ENCODE data around the gene SEZ6.

Gene SEZ6

GRCh38 chr17:28920201-28920600 lies 85.6 kb downstream of the SEZ6 start:
- Histone ChIP-seq H3K4ac (ENCODE audit: low read length) (no peak overlapping the region), H3K4me2 (ENCODE audit: insufficient read depth, low read length, poor library complexity, severe bottlenecking) (no peak overlapping the region), H3K27ac (replicated peaks; ENCODE audit: low read length) (no peak overlapping the region), H2BK12ac (ENCODE audit: low read length) (no peak overlapping the region), H2BK5ac (ENCODE audit: low read length) (no peak overlapping the region), H2BK15ac (ENCODE audit: low read length) (no peak overlapping the region), H3K4me3 (ENCODE audit: low read length in 2 of 2) (no peak overlapping the region), H3K27me3 (ENCODE audit: control insufficient read depth in 3 of 3, insufficient read depth in 3 of 3, low read depth in 1 of 3, low read length in 3 of 3) (no peaks in the 10 kb centered on the region), H4K91ac (ENCODE audit: low read depth, low read length, poor library complexity) (no peak overlapping the region), H2AFZ (ENCODE audit: low read length) (no peak overlapping the region), H2AK5ac (ENCODE audit: low read depth, low read length) (no peak overlapping the region), H3K18ac (ENCODE audit: low read length) (no peak overlapping the region), H3K9ac (ENCODE audit: low read depth, low read length, poor library complexity) (no peak overlapping the region), H3K23ac (ENCODE audit: low read depth, low read length, poor library complexity) (no peak overlapping the region), H3K4me1 (ENCODE audit: control insufficient read depth in 2 of 2, insufficient read depth in 1 of 2, low read depth in 1 of 2, low read length in 2 of 2) (no peaks in the 10 kb centered on the region), H4K8ac (ENCODE audit: low read depth, low read length) (no peak overlapping the region), H2BK120ac (ENCODE audit: low read depth, low read length) (no peak overlapping the region), H3K79me1 (ENCODE audit: low read depth, low read length) (no peaks in the 10 kb centered on the region), H3K14ac (ENCODE audit: low read length) (no peak overlapping the region), H3K36me3 (replicated peaks in 1 of 2; ENCODE audit: control insufficient read depth in 2 of 2, insufficient read depth in 2 of 2, low read length in 2 of 2) (peaks cover 47 to 97% of the 10 kb centered on the region in 2 donors), H3K9me3 (replicated peaks in 1 of 2; ENCODE audit: control insufficient read depth in 2 of 2, insufficient read depth in 1 of 2, low read depth in 1 of 2, low read length in 2 of 2) (no peaks in the 10 kb centered on the region)
- DNase-seq (ENCODE audit: low spot score) = no peak

GRCh38 chr17:28918295-28918694 lies 87.5 kb downstream of the SEZ6 start:
- Histone ChIP-seq H2BK120ac (ENCODE audit: low read depth, low read length) (no peak overlapping the region), H3K14ac (ENCODE audit: low read length) (no peak overlapping the region), H3K23ac (ENCODE audit: low read depth, low read length, poor library complexity) (no peak overlapping the region), H3K27me3 (ENCODE audit: control insufficient read depth in 3 of 3, insufficient read depth in 3 of 3, low read depth in 1 of 3, low read length in 3 of 3) (no peaks in the 10 kb centered on the region), H2AK5ac (ENCODE audit: low read depth, low read length) (no peak overlapping the region), H3K4ac (ENCODE audit: low read length) (no peak overlapping the region), H2BK5ac (ENCODE audit: low read length) (no peak overlapping the region), H3K9me3 (replicated peaks in 1 of 2; ENCODE audit: control insufficient read depth in 2 of 2, insufficient read depth in 1 of 2, low read depth in 1 of 2, low read length in 2 of 2) (no peaks in the 10 kb centered on the region), H3K9ac (ENCODE audit: low read depth, low read length, poor library complexity) (no peak overlapping the region), H4K91ac (ENCODE audit: low read depth, low read length, poor library complexity) (no peak overlapping the region), H3K4me3 (ENCODE audit: low read length in 2 of 2) (no peak overlapping the region), H3K4me2 (ENCODE audit: insufficient read depth, low read length, poor library complexity, severe bottlenecking) (no peak overlapping the region), H2AFZ (ENCODE audit: low read length) (no peak overlapping the region), H3K79me1 (ENCODE audit: low read depth, low read length) (no peaks in the 10 kb centered on the region), H3K27ac (replicated peaks; ENCODE audit: low read length) (no peak overlapping the region), H3K4me1 (ENCODE audit: control insufficient read depth in 2 of 2, insufficient read depth in 1 of 2, low read depth in 1 of 2, low read length in 2 of 2) (no peaks in the 10 kb centered on the region), H2BK12ac (ENCODE audit: low read length) (no peak overlapping the region), H3K18ac (ENCODE audit: low read length) (no peak overlapping the region), H2BK15ac (ENCODE audit: low read length) (no peak overlapping the region), H4K8ac (ENCODE audit: low read depth, low read length) (no peak overlapping the region), H3K36me3 (replicated peaks in 1 of 2; ENCODE audit: control insufficient read depth in 2 of 2, insufficient read depth in 2 of 2, low read length in 2 of 2) (peaks cover 54 to 95% of the 10 kb centered on the region in 2 donors)
- no CpG with 5 or more reads among the region's 2 CpGs for WGBS, 2 donors (ENCODE audit: extremely low coverage in 2 of 2, insufficient read length in 2 of 2, insufficient replicate concordance in 1 of 2)
- DNase-seq (ENCODE audit: low spot score) = no peak

- DNase-seq (ENCODE audit: low spot score) = no peak
- H3K36me3 ChIP-seq (replicated peaks in 1 of 2; ENCODE audit: control insufficient read depth in 2 of 2, insufficient read depth in 2 of 2, low read length in 2 of 2) = peaks cover 60 to 95% of the 10 kb centered on the region in 2 donors
- no peak overlapping the region for H3K27ac ChIP-seq (replicated peaks; ENCODE audit: low read length)
- no peak overlapping the region for H4K91ac ChIP-seq (ENCODE audit: low read depth, low read length, poor library complexity)
- H3K9ac ChIP-seq (ENCODE audit: low read depth, low read length, poor library complexity) = no peak overlapping the region
- H2BK12ac ChIP-seq (ENCODE audit: low read length) = no peak overlapping the region
- H3K4ac ChIP-seq (ENCODE audit: low read length) = no peak overlapping the region
- H3K4me2 ChIP-seq (ENCODE audit: insufficient read depth, low read length, poor library complexity, severe bottlenecking) = no peak overlapping the region
- H3K4me3 ChIP-seq (ENCODE audit: low read length in 2 of 2) = no peak overlapping the region
- no peaks in the 10 kb centered on the region for H3K79me1 ChIP-seq (ENCODE audit: low read depth, low read length)
- no peak overlapping the region for H3K14ac ChIP-seq (ENCODE audit: low read length)
- H2AFZ ChIP-seq (ENCODE audit: low read length) = no peak overlapping the region
- WGBS, 2 donors (ENCODE audit: extremely low coverage in 2 of 2, insufficient read length in 2 of 2, insufficient replicate concordance in 1 of 2) = no CpG with 5 or more reads among the region's 5 CpGs
- no peak overlapping the region for H3K18ac ChIP-seq (ENCODE audit: low read length)
- H3K4me1 ChIP-seq (ENCODE audit: control insufficient read depth in 2 of 2, insufficient read depth in 1 of 2, low read depth in 1 of 2, low read length in 2 of 2) = no peaks in the 10 kb centered on the region
- no peak overlapping the region for H2BK15ac ChIP-seq (ENCODE audit: low read length)
- H3K9me3 ChIP-seq (replicated peaks in 1 of 2; ENCODE audit: control insufficient read depth in 2 of 2, insufficient read depth in 1 of 2, low read depth in 1 of 2, low read length in 2 of 2) = no peaks in the 10 kb centered on the region
- no peak overlapping the region for H2BK120ac ChIP-seq (ENCODE audit: low read depth, low read length)
- no peak overlapping the region for H4K8ac ChIP-seq (ENCODE audit: low read depth, low read length)
- H3K27me3 ChIP-seq (ENCODE audit: control insufficient read depth in 3 of 3, insufficient read depth in 3 of 3, low read depth in 1 of 3, low read length in 3 of 3) = no peaks in the 10 kb centered on the region
- no peak overlapping the region for H3K23ac ChIP-seq (ENCODE audit: low read depth, low read length, poor library complexity)
- no peak overlapping the region for H2BK5ac ChIP-seq (ENCODE audit: low read length)
- H2AK5ac ChIP-seq (ENCODE audit: low read depth, low read length) = no peak overlapping the region
Observed at GRCh38 chr17:28917465-28917864, 88.4 kb downstream of the SEZ6 start.

- H3K9ac ChIP-seq (ENCODE audit: low read depth, low read length, poor library complexity) = no peak overlapping the region
- H3K4me2 ChIP-seq (ENCODE audit: insufficient read depth, low read length, poor library complexity, severe bottlenecking) = no peak overlapping the region
- WGBS, 2 donors (ENCODE audit: extremely low coverage in 2 of 2, insufficient read length in 2 of 2, insufficient replicate concordance in 1 of 2) = no CpG with 5 or more reads among the region's 12 CpGs
- no peak overlapping the region for H3K27ac ChIP-seq (replicated peaks; ENCODE audit: low read length)
- no peaks in the 10 kb centered on the region for H3K4me1 ChIP-seq (ENCODE audit: control insufficient read depth in 2 of 2, insufficient read depth in 1 of 2, low read depth in 1 of 2, low read length in 2 of 2)
- no peak overlapping the region for H3K18ac ChIP-seq (ENCODE audit: low read length)
- H3K14ac ChIP-seq (ENCODE audit: low read length) = no peak overlapping the region
- no peaks in the 10 kb centered on the region for H3K79me1 ChIP-seq (ENCODE audit: low read depth, low read length)
- H3K36me3 ChIP-seq (replicated peaks in 1 of 2; ENCODE audit: control insufficient read depth in 2 of 2, insufficient read depth in 2 of 2, low read length in 2 of 2) = peaks cover 62 to 95% of the 10 kb centered on the region in 2 donors
- H3K27me3 ChIP-seq (ENCODE audit: control insufficient read depth in 3 of 3, insufficient read depth in 3 of 3, low read depth in 1 of 3, low read length in 3 of 3) = no peaks in the 10 kb centered on the region
- H2AK5ac ChIP-seq (ENCODE audit: low read depth, low read length) = no peak overlapping the region
- H4K8ac ChIP-seq (ENCODE audit: low read depth, low read length) = no peak overlapping the region
- H2BK5ac ChIP-seq (ENCODE audit: low read length) = no peak overlapping the region
- H4K91ac ChIP-seq (ENCODE audit: low read depth, low read length, poor library complexity) = no peak overlapping the region
- no peak overlapping the region for H3K4me3 ChIP-seq (ENCODE audit: low read length in 2 of 2)
- no peaks in the 10 kb centered on the region for H3K9me3 ChIP-seq (replicated peaks in 1 of 2; ENCODE audit: control insufficient read depth in 2 of 2, insufficient read depth in 1 of 2, low read depth in 1 of 2, low read length in 2 of 2)
- DNase-seq (ENCODE audit: low spot score) = no peak
- H2BK120ac ChIP-seq (ENCODE audit: low read depth, low read length) = no peak overlapping the region
- no peak overlapping the region for H3K4ac ChIP-seq (ENCODE audit: low read length)
- H2AFZ ChIP-seq (ENCODE audit: low read length) = no peak overlapping the region
- H2BK12ac ChIP-seq (ENCODE audit: low read length) = no peak overlapping the region
- H3K23ac ChIP-seq (ENCODE audit: low read depth, low read length, poor library complexity) = no peak overlapping the region
- H2BK15ac ChIP-seq (ENCODE audit: low read length) = no peak overlapping the region
Observed at GRCh38 chr17:28917029-28917428, 88.8 kb downstream of the SEZ6 start.

All from neuronal stem cell (in vitro differentiated cells).